H1 (cell line): Measurements from ENCODE around the gene ACVR2B. TPM values are rescaled to one million over a fixed set of nuclear protein-coding genes. Genes with fewer than 3 reads are reported as not detected.
A peak's percentile ranks its signal among the peaks of the same experiment; 100 is the strongest.

Experiments used
- BACH1 ChIP-seq: IDR thresholded peaks from 2 replicates; pipeline ENCODE4 v1.6.1; 2012; ENCODE audit warnings: low read length, improper control_type of control experiment
- CHD1 ChIP-seq: IDR thresholded peaks from 2 replicates; pipeline ENCODE4 v1.6.1; 2012; ENCODE audit warnings: low read depth, low read length, improper control_type of control experiment
- EZH2 ChIP-seq: fragments of 200-600 bp; sonication (generic); IDR thresholded peaks from 2 replicates; pipeline ENCODE4 v1.7.1; 2012; ENCODE audit warnings: low read depth, mild to moderate bottlenecking, moderate library complexity, low read length, inconsistent platforms; ENCODE audit not compliant: severe bottlenecking
- FOSL1 ChIP-seq: IDR thresholded peaks from 2 replicates; pipeline ENCODE4 v1.6.1; 2011; ENCODE audit warnings: mild to moderate bottlenecking, low read depth, low read length, moderate library complexity; ENCODE audit not compliant: insufficient read depth
- JUND ChIP-seq: IDR thresholded peaks from 2 replicates; pipeline ENCODE4 v1.6.1; 2011; ENCODE audit warnings: mild to moderate bottlenecking, improper control_type of control experiment, low read length
- KDM4A ChIP-seq: IDR thresholded peaks from one replicate; pipeline ENCODE4 v1.7.1; 2012; ENCODE audit warnings: low read depth, mild to moderate bottlenecking, moderate library complexity, low read length, inconsistent platforms; ENCODE audit not compliant: severe bottlenecking
- KDM5A ChIP-seq: fragments of 200-600 bp; IDR thresholded peaks from 2 replicates; pipeline ENCODE4 v1.7.1; 2012; ENCODE audit warnings: mild to moderate bottlenecking, low read length, inconsistent platforms, mixed read lengths
- MAFK ChIP-seq: IDR thresholded peaks from 2 replicates; pipeline ENCODE4 v1.6.1; 2012; ENCODE audit warnings: low read depth, mild to moderate bottlenecking, improper control_type of control experiment, low read length
- POLR2A ChIP-seq, 2 experiments: IDR thresholded peaks; 1 replicate in 1 of 2; 2 replicates in 1 of 2; pipeline ENCODE4 v1.6.1; 2011; ENCODE audit warnings: low read depth in 2 of 2, low read length in 2 of 2, mild to moderate bottlenecking in 2 of 2; ENCODE audit errors: control extremely low read depth in 1 of 2
- RAD21 ChIP-seq, 2 experiments: IDR thresholded peaks in 1 of 2; conservative IDR thresholded peaks in 1 of 2; 2 replicates each; pipeline ENCODE4 v1.6.1; 2011; ENCODE audit warnings: low read depth in 2 of 2, low read length in 2 of 2, improper control_type of control experiment in 1 of 2, inconsistent platforms in 1 of 2, mild to moderate bottlenecking in 1 of 2, moderate library complexity in 1 of 2
- SP1 ChIP-seq: IDR thresholded peaks from 2 replicates; pipeline ENCODE4 v1.6.1; 2011; ENCODE audit warnings: low read depth, low read length
- SP2 ChIP-seq: IDR thresholded peaks from 2 replicates; pipeline ENCODE4 v1.6.1; 2012; ENCODE audit warnings: mild to moderate bottlenecking, low read length, inconsistent platforms
- SUZ12 ChIP-seq: fragments of 200-600 bp; sonication (generic); IDR thresholded peaks from 2 replicates; pipeline ENCODE4 v1.6.1; 2012; ENCODE audit warnings: mild to moderate bottlenecking, inconsistent platforms, low read length, moderate library complexity, mixed read lengths
- YY1 ChIP-seq: IDR thresholded peaks from 2 replicates; pipeline ENCODE4 v1.6.1; 2011; ENCODE audit warnings: low read depth, mild to moderate bottlenecking, low read length
- polyA plus RNA-seq, 7 experiments: library from polyadenylated mRNA; depleted of rRNA in 3 of 7; stranded (reverse) in 5 of 7; unstranded in 2 of 7; fragments of >200 nt in 5 of 7; fragments of 200-250 nt in 2 of 7; gene quantifications; 1 replicate in 5 of 7; 2 replicates in 1 of 7; 4 replicates in 1 of 7; pipeline versions ENCODE4 v1.2.1 to v1.2.3, GENCODE V29; 2011 to 2013; ENCODE audit warnings: missing spikeins in 2 of 7, mixed read lengths in 2 of 7
- total RNA-seq: library from RNA; stranded (reverse); fragmentation: NEBNext Ultra II Directional; extraction: Animal tissue kit (Norgen Biotek cat#: 25700); gene quantifications from 2 replicates; pipeline ENCODE4 v1.2.1, GENCODE V29; 2021
- TF ChIP-seq, protein P1 (sequence below): IDR thresholded peaks from 2 replicates; pipeline ENCODE4 v1.6.1; 2012; ENCODE audit warnings: low read length, inconsistent platforms

The ACVR2B gene
- total and polyA plus RNA-seq, 2 of the 8 experiments (the other 6 are each of a cell fraction or from before 2014, with no cell fraction given) = 24.7 to 109 TPM

DNA sequence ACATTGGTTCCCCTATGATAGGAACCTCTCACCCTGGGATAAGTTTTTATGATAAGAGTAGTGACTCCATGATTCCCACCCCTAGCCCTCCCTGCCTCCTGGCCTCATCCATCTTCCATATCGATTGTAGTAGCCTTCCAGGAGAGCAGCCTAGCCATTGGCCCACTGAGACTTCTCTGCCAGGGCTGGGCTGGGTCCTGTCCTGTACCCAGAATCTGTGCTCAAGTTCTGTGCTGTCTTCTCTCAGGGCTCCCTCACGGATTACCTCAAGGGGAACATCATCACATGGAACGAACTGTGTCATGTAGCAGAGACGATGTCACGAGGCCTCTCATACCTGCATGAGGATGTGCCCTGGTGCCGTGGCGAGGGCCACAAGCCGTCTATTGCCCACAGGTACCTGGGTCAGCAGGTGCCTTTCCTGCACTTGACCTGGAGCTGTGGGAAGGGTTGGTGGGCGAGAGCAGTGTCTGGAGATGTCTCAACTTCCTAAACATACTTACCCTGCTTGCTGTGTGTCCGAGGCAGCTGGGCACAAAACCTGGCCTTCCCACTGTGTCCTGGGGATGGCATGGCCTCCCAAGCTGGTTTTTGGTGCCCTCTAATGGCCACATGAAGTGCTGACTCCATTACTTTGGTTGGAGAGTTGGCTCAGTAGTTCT is 25.9 kb downstream of the ACVR2B start (continued):
- no peak for TF ChIP-seq JUND
- no peak for TF ChIP-seq FOSL1
- TF ChIP-seq BACH1 = no peak
- TF ChIP-seq SP2 = no peak
- TF ChIP-seq KDM5A = no peak
- TF ChIP-seq SP1 = no peak
- TF ChIP-seq POLR2A (IDR thresholded peaks at IDR 0.05; ENCODE audit: control extremely low read depth in 1 of 2, low read depth in 2 of 2, low read length in 2 of 2) = no peak
- no peak for TF ChIP-seq EZH2
- peak; percentile 68; the same call in 1 of the 2 replicates for TF ChIP-seq YY1
- TF ChIP-seq CHD1 = no peak
- TF ChIP-seq, protein P1, sequence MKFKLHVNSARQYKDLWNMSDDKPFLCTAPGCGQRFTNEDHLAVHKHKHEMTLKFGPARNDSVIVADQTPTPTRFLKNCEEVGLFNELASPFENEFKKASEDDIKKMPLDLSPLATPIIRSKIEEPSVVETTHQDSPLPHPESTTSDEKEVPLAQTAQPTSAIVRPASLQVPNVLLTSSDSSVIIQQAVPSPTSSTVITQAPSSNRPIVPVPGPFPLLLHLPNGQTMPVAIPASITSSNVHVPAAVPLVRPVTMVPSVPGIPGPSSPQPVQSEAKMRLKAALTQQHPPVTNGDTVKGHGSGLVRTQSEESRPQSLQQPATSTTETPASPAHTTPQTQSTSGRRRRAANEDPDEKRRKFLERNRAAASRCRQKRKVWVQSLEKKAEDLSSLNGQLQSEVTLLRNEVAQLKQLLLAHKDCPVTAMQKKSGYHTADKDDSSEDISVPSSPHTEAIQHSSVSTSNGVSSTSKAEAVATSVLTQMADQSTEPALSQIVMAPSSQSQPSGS = no peak
- 0 out of 2 replicates have a peak, but pooled peaks have one; percentile 2 for TF ChIP-seq MAFK
- TF ChIP-seq SUZ12 = no peak
- no peak for TF ChIP-seq KDM4A
- peak; percentile 91 to 96 for TF ChIP-seq RAD21 (IDR thresholded peaks at IDR 0.05 in 1 of 2, conservative IDR thresholded peaks at IDR 0.05 in 1 of 2; ENCODE audit: low read depth in 2 of 2, low read length in 2 of 2)
